NCI-H1930 (cell line): ENCODE results near the gene OTUB2.
A peak's percentile ranks its signal among the peaks of the same experiment; 100 is the strongest.

Source experiments
- DNase-seq, 2 experiments: peaks; one replicate each; lab custom pipeline; 2025; lab: John Stamatoyannopoulos, UW

OTUB2 gene

GRCh38 chr14:93997082-93997481 is 29.1 kb upstream of the OTUB2 start, which contains the start of gene CCDC197:
CCDC197 (plus strand) TSS chr14:93997301; CDS start chr14:93998132, 831 bp downstream.
- no peak for DNase-seq

DNA sequence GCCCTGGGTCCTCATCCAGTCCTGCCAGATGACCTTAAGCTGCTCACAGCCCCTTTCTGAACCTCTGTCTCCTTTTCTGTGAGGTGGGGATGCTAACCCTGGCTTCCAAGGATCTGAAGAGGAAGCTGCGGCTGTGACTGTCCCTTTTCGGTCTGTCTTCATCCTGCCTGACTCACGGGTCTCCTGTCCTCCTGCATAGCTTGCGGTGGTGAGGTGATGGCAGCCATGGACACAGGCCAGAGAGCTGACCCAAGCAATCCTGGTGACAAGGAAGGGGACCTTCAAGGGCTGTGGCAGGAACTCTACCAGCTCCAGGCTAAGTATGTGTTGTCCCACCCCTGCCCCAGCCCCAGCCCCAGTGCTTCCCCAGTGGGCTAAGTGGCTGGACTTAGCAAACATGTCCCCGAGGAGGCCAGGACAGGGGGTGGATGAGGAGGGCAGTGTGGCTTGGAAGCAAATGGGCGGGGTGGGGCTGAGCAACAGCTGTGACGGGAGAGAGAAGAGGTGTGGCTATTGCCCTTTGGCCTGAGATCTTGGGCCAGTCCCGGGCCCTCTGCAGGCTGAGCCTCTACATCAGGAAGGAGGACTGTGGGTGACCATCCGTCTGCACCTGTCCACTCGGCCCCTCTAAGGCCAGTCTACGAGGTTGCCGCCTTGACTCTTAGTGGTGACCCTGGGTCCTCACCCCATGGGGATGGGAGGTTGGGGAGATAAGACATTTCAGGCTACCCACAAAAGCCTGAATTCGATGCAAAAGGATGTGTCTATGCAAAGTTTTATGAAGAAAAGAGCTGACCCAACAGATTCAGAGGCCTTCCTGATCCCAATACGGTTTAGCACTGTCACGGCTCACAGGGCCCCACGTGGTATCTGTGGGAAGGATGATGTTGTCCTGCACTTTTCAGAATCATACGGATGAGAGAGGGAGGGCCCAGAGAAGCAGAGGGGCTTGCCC is 27.9 kb upstream of the OTUB2 start:
- no peak for DNase-seq

DNA sequence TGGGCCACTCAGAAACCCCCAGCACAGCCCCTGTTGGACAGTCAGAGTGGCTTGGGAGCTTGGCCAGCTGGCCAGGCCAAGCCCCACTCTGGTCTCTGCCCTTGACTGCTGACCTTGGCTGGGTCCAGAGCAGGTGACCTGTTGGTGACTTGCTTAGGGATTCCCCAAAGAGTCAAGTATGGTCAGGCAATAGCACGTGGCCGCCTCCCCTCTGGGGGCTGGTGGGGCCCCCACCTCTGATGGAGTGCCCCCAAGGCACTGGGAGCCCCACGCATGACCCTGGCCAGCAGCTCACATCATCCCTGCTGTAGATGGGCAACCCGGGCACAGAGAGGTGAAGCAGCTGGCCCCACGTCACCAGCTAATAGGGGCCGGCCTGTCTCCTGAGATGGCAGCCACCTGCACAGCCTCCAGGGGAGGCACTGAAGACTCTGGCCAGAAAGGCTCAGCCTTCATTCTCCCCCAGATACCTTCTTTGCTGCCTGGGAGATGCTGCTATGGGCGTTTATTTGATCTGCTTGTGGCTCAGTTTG is 27.2 kb upstream of the OTUB2 start:
- DNase-seq = no peak

- no peak for DNase-seq
Observed at GRCh38 chr14:93999573-93999972, 26.6 kb upstream of the OTUB2 start.

GRCh38 chr14:94000267-94000666 is 25.9 kb upstream of the OTUB2 start:
- no peak for DNase-seq

GRCh38 chr14:94001016-94001415 is 25.1 kb upstream of the OTUB2 start:
- DNase-seq = no peak

- DNase-seq = peak; percentile 28 to 55
Observed at GRCh38 chr14:94001501-94002396, 24.4 kb upstream of the OTUB2 start.

- no peak for DNase-seq
Observed at GRCh38 chr14:94003397-94003796, 22.7 kb upstream of the OTUB2 start.

GRCh38 chr14:94004015-94004414 is 22.1 kb upstream of the OTUB2 start:
- DNase-seq = no peak

GRCh38 chr14:94005324-94006073 is 20.6 kb upstream of the OTUB2 start:
- DNase-seq = no peak

DNA sequence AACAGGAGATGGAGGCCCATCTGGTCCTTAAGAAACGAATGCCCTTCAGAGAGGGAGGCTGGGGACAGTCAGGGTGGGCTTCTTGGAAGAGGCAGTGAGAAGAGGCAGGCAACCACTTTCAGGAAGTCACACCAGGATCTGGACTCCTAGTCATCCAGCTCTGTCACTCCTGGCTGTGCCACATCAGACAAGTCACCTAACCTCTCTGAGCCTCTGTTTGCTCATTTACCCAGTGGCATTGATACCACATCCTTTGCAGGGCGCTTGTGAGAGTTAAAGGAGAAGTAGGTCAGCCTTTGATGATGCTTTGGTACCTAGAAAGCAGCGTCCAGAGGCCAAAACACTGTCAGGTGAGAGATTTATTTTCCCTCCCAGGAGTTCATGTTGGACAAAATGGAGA is 17.9 kb upstream of the OTUB2 start:
- no peak for DNase-seq

GRCh38 chr14:94009767-94010166 is 16.4 kb upstream of the OTUB2 start:
- no peak for DNase-seq

GRCh38 chr14:94010625-94011024 is 15.5 kb upstream of the OTUB2 start:
- DNase-seq = no peak

DNA sequence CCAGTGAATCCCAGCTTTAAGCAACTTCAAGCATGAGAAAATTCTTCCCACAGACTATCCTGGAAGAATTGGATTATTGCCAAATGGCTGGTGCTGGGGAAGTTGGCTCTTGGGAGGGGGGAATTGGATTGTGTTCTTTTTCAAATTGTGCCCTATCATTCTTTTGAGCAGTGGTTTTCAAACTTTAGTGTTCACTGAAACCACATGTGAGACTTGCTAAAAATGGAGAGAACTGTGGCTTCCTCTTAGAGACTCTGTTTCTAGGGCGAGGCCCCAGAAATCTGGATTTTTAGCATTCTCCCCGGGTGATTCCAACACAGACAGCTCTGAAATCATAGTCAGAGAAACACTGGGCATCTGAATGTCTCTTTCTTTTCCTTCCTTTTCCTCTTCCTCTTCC is 14.3 kb upstream of the OTUB2 start:
- no peak for DNase-seq

DNA sequence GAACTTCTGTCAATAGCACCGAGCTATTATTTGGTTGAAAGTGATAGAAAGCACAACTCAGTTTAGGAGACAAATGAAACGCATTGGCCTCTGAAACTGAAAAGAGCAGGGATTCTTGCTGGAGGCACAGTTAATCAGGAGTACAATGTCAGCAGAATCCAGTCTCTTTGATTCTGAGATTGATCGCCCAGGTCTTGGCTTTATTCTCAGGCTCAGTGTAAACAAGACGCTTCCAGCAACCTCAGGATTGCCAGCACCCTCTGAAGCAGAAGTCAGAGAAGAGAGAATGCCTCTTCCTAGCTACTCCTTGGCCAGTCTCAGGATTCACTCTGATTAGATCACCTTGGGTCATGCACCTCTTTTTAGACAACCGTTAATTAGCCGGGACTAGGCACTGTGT is 11.8 kb upstream of the OTUB2 start:
- DNase-seq = no peak

GRCh38 chr14:94015223-94015622 is 10.9 kb upstream of the OTUB2 start:
- no peak for DNase-seq

DNA sequence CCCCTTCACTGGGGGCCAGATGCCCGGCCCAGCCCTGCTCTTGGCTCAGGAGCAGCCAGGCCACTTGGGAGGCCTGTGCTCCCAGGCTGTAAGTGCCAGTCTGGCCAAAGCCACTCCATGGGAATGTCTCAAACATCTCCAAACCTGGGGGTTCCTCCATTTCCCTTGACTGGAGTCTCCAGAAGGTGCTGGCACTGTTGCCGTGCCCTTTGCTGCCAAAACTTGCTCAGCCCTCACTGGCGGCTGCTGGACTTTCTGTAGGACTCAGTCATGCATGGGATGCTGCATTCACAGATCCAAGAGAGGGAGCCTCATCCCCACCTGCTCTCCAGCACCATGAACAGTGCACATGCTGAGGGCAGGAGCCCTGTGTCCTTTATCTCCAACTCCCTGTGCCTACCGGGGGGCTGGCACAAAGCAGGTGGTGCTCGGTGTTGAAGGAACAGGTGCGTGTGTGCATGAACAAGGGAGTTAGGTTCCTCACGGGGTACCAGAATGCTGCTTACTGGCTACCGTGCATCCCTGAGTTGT is 9.6 kb upstream of the OTUB2 start:
- DNase-seq = no peak

GRCh38 chr14:94018308-94018707 is 7.8 kb upstream of the OTUB2 start:
- no peak for DNase-seq

DNA sequence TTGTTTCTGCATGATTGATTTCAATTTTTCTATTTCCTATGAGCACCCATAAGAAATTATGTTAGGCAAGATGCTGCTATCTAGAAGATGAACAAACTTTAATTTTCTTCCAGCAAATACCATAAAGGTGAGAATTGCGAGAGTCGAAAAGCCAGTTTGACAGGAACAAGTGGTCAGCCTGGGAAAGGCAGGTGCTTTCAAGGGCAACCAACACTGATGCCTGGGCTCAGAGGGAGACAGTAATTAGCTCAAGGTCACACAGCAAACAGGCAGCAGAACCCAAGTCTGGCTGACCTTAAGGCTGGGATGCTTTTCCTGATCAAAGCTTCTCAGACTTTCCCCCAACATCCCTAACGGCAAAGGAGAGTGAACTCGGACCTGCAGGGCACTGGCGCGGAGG is 6.8 kb upstream of the OTUB2 start:
- DNase-seq = no peak

- no peak for DNase-seq
Observed at GRCh38 chr14:94020267-94020666, 5.9 kb upstream of the OTUB2 start.

GRCh38 chr14:94021001-94021400 is 5.1 kb upstream of the OTUB2 start:
- DNase-seq = no peak
